ENCODE measurements around the gene BLOC1S5. TPM values are rescaled to one million over a fixed set of nuclear protein-coding genes. Genes with fewer than 3 reads are reported as not detected.

The BLOC1S5 gene
- total RNA-seq, 3 donors from 2014 or later: 12.5 to 26.2 (median 16.6) TPM

Other genes with a start within 250 kb of the BLOC1S5 start
- gene TXNDC5, start 153.6 kb downstream of the BLOC1S5 start, total RNA-seq: 100 to 1,000 TPM; 123 to 191 (median 165) TPM
- 10 to 100 TPM; 18.9 to 48.5 (median 39.1) TPM for gene EEF1E1, start 38.2 kb upstream of the BLOC1S5 start, total RNA-seq